ENCODE results near the gene GDPD3. TPM values are rescaled to one million over a fixed set of nuclear protein-coding genes. Genes with fewer than 3 reads are reported as not detected.

GDPD3 gene
- total and polyA plus RNA-seq, 10 of the 15 experiments (the other 5 are each of a cell fraction or from before 2014, with no cell fraction given) = 0.29 to 3.3 (median 0.97) TPM

DNA sequence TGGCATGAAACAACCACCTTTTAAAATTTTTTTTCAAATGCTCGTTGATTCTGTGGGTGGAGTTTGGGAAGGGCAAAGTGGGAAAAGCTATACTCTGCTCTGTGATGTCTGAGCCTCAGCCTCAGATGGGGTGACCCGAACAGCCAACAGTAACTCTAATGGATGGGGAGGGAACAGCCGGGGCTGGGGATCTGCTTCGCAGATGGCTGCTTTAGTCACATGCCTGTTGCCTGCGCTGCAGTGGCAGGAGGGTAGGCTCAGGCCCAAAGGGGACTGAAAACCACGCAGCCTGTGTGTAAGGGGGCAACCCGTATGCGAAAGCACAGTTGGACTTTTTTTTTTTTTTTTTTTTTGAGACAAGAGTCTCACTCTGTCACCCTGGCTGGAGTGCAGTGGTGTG, 24.6 kb upstream of the GDPD3 start:
- CTCF ChIA-PET = no interaction called here
- H4K20me1 ChIP-seq (ENCODE audit: control insufficient read depth, insufficient read depth) = no peaks in the 10 kb centered on the region
- no peak overlapping the region for H2AFZ ChIP-seq (ENCODE audit: control insufficient read depth, low read depth, low read length)
- no peak for FAIRE-seq
- no peaks in the 10 kb centered on the region for H3K27me3 ChIP-seq (replicated peaks in 1 of 2; ENCODE audit: control insufficient read depth in 2 of 2, insufficient read depth in 2 of 2, low read length in 1 of 2)
- SMC1A ChIA-PET (ENCODE audit: uncharacterized antibody, unreplicated experiment) = interaction anchor here (1.1 kb wide), 1 partner anchor 26 kb away, joined by 3 read pairs; no protein-coding TSS in a partner anchor
- no TSS peak for BruUV-seq (replicated peaks)
- peaks cover 11% of the 10 kb centered on the region; the same call in 1 of the 2 replicates for H3K4me1 ChIP-seq (ENCODE audit: control insufficient read depth, insufficient read depth, low read length)
- POLR2A ChIA-PET = interaction anchor here (1.0 kb wide), 1 partner anchor 10 kb away, joined by 4 read pairs; no protein-coding TSS in a partner anchor
- 80% methylated on average over 8 of the region's 8 CpGs for WGBS (ENCODE audit: insufficient coverage, insufficient replicate concordance, low lambda C conversion rate, missing lambda C conversion rate)
- no peak for ATAC-seq
- intact Hi-C loops (cut with micrococcal nuclease; ENCODE audit: unreplicated experiment) (no loop called here), in situ Hi-C loops (cut with MboI) (no loop called here)
- H3K4me2 ChIP-seq (ENCODE audit: control insufficient read depth, insufficient read depth) = no peak overlapping the region
- TF ChIP-seq RUNX3 (IDR thresholded peaks at IDR 0.05; ENCODE audit: low read length) (no peak), POLR2AphosphoS2 (IDR thresholded peaks at IDR 0.05; ENCODE audit: low read depth, low read length) (no peak), ZNF274 (IDR thresholded peaks at IDR 0.05; ENCODE audit: insufficient read depth, insufficient read length) (no peak), POLR2A (IDR thresholded peaks at IDR 0.05; ENCODE audit: low read depth, low read length) (no peak)
- TF ChIP-seq, protein P1, sequence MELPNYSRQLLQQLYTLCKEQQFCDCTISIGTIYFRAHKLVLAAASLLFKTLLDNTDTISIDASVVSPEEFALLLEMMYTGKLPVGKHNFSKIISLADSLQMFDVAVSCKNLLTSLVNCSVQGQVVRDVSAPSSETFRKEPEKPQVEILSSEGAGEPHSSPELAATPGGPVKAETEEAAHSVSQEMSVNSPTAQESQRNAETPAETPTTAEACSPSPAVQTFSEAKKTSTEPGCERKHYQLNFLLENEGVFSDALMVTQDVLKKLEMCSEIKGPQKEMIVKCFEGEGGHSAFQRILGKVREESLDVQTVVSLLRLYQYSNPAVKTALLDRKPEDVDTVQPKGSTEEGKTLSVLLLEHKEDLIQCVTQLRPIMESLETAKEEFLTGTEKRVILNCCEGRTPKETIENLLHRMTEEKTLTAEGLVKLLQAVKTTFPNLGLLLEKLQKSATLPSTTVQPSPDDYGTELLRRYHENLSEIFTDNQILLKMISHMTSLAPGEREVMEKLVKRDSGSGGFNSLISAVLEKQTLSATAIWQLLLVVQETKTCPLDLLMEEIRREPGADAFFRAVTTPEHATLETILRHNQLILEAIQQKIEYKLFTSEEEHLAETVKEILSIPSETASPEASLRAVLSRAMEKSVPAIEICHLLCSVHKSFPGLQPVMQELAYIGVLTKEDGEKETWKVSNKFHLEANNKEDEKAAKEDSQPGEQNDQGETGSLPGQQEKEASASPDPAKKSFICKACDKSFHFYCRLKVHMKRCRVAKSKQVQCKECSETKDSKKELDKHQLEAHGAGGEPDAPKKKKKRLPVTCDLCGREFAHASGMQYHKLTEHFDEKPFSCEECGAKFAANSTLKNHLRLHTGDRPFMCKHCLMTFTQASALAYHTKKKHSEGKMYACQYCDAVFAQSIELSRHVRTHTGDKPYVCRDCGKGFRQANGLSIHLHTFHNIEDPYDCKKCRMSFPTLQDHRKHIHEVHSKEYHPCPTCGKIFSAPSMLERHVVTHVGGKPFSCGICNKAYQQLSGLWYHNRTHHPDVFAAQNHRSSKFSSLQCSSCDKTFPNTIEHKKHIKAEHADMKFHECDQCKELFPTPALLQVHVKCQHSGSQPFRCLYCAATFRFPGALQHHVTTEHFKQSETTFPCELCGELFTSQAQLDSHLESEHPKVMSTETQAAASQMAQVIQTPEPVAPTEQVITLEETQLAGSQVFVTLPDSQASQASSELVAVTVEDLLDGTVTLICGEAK (IDR thresholded peaks at IDR 0.05; ENCODE audit: borderline replicate concordance) = no peak
- TF ChIP-seq, protein P2, sequence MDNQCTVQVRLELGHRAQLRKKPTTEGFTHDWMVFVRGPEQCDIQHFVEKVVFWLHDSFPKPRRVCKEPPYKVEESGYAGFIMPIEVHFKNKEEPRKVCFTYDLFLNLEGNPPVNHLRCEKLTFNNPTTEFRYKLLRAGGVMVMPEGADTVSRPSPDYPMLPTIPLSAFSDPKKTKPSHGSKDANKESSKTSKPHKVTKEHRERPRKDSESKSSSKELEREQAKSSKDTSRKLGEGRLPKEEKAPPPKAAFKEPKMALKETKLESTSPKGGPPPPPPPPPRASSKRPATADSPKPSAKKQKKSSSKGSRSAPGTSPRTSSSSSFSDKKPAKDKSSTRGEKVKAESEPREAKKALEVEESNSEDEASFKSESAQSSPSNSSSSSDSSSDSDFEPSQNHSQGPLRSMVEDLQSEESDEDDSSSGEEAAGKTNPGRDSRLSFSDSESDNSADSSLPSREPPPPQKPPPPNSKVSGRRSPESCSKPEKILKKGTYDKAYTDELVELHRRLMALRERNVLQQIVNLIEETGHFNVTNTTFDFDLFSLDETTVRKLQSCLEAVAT (IDR thresholded peaks at IDR 0.05) = no peak
- no peak overlapping the region for H3K9ac ChIP-seq (ENCODE audit: control insufficient read depth, insufficient read depth, low read length)
- H3K36me3 ChIP-seq (ENCODE audit: control insufficient read depth in 2 of 2, insufficient read depth in 2 of 2, low read length in 1 of 2) = no peaks in the 10 kb centered on the region
- H3K27ac ChIP-seq (ENCODE audit: control insufficient read depth, insufficient read depth) = no peak overlapping the region
- H3K4me3 ChIP-seq = no peak overlapping the region
- no peaks in the 10 kb centered on the region for H3K9me3 ChIP-seq (replicated peaks; ENCODE audit: control insufficient read depth, insufficient read depth, low read length)
- RAD21 ChIA-PET (ENCODE audit: unreplicated experiment) = interaction anchor here (1.0 kb wide), 1 partner anchor 47 kb away, joined by 3 read pairs; the partner anchor contains the start of gene TBX6
- no peaks in the 10 kb centered on the region for H3K79me2 ChIP-seq (ENCODE audit: control insufficient read depth, insufficient read depth, low read length)
- no peak for DNase-seq (ENCODE audit: low read depth, low spot score)
